Liver (tissue), 3 donors: ENCODE data around the gene ST3GAL4.

Experiments
- EGR1 ChIP-seq, 2 donors: IDR thresholded peaks; 2 replicates each; pipeline ENCODE4 v1.6.1; 2016 to 2018; ENCODE audit warnings: antibody characterized with exemption in 2 of 2, low read depth in 2 of 2
- FOXA1 ChIP-seq: IDR thresholded peaks from 2 replicates; pipeline ENCODE4 v1.6.1; 2016; ENCODE audit warnings: antibody characterized with exemption
- GABPA ChIP-seq, 2 donors: IDR thresholded peaks in 1 of 2; conservative IDR thresholded peaks in 1 of 2; 2 replicates each; pipeline ENCODE4 v1.6.1; 2016; ENCODE audit warnings: antibody characterized with exemption in 2 of 2, mild to moderate bottlenecking in 1 of 2, moderate library complexity in 1 of 2
- JUND ChIP-seq, 2 donors: IDR thresholded peaks; 2 replicates each; pipeline ENCODE4 v1.6.1; 2016; ENCODE audit warnings: antibody characterized with exemption in 2 of 2
- RAD21 ChIP-seq, 2 donors: IDR thresholded peaks; 2 replicates each; pipeline ENCODE4 v1.6.1; 2016; ENCODE audit warnings: antibody characterized with exemption in 2 of 2, mild to moderate bottlenecking in 2 of 2
- SP1 ChIP-seq: IDR thresholded peaks from 2 replicates; pipeline ENCODE4 v1.6.1; 2018; ENCODE audit warnings: antibody characterized with exemption, mild to moderate bottlenecking
- YY1 ChIP-seq: IDR thresholded peaks from 2 replicates; pipeline ENCODE4 v1.6.1; 2016; ENCODE audit warnings: antibody characterized with exemption, mild to moderate bottlenecking
- TF ChIP-seq, protein P1 (sequence below): fragments of 150-350 bp; IDR thresholded peaks from 2 replicates; pipeline ENCODE4 v1.5.1; 2017; ENCODE audit warnings: improper control_type of control experiment, low read depth, low read length; ENCODE audit not compliant: missing input control
- TF ChIP-seq, protein P2 (sequence below): IDR thresholded peaks from 2 replicates; pipeline ENCODE4 v1.6.1; 2016; ENCODE audit warnings: antibody characterized with exemption
- TF ChIP-seq, protein P3 (sequence below): IDR thresholded peaks from 2 replicates; pipeline ENCODE4 v1.6.1; 2016; ENCODE audit warnings: antibody characterized with exemption, mild to moderate bottlenecking
- TF ChIP-seq, protein P4 (sequence below): IDR thresholded peaks from 2 replicates; pipeline ENCODE4 v1.6.1; 2016; ENCODE audit warnings: antibody characterized with exemption
- donor health status: healthy.
- donor health status: healthy.

DNA sequence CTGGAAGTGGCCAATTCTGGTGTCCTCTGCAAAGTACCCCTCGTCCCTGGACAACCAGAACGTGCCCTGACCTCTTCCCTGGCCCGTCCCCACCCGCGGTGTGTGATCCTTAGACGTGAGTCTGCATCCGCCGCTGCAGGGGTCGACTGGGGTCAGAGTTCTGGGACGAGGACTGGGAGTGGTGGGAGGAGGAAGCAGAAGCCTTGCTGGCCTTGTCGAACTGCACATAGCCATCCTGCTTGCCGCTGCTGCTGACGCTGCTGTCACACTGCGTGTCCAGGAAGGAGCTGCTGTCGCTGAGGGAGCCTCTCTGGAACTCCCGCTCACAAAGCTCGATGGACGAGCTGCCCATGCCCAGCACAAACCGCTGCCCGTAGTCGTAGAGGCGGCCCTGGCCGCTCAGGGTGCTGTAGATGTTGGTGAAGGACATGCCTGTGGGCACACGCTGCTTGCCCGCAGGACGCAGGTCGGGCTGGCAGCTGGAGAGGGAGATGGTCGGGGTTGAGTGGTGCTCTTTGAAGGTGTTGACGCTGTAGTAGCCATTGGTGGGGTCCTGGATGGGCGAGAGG, 69.1 kb downstream of the ST3GAL4 start:
- TF ChIP-seq, protein P1, sequence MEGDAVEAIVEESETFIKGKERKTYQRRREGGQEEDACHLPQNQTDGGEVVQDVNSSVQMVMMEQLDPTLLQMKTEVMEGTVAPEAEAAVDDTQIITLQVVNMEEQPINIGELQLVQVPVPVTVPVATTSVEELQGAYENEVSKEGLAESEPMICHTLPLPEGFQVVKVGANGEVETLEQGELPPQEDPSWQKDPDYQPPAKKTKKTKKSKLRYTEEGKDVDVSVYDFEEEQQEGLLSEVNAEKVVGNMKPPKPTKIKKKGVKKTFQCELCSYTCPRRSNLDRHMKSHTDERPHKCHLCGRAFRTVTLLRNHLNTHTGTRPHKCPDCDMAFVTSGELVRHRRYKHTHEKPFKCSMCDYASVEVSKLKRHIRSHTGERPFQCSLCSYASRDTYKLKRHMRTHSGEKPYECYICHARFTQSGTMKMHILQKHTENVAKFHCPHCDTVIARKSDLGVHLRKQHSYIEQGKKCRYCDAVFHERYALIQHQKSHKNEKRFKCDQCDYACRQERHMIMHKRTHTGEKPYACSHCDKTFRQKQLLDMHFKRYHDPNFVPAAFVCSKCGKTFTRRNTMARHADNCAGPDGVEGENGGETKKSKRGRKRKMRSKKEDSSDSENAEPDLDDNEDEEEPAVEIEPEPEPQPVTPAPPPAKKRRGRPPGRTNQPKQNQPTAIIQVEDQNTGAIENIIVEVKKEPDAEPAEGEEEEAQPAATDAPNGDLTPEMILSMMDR = no peak
- TF ChIP-seq, protein P2, sequence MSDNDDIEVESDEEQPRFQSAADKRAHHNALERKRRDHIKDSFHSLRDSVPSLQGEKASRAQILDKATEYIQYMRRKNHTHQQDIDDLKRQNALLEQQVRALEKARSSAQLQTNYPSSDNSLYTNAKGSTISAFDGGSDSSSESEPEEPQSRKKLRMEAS = no peak
- TF ChIP-seq, protein P3, sequence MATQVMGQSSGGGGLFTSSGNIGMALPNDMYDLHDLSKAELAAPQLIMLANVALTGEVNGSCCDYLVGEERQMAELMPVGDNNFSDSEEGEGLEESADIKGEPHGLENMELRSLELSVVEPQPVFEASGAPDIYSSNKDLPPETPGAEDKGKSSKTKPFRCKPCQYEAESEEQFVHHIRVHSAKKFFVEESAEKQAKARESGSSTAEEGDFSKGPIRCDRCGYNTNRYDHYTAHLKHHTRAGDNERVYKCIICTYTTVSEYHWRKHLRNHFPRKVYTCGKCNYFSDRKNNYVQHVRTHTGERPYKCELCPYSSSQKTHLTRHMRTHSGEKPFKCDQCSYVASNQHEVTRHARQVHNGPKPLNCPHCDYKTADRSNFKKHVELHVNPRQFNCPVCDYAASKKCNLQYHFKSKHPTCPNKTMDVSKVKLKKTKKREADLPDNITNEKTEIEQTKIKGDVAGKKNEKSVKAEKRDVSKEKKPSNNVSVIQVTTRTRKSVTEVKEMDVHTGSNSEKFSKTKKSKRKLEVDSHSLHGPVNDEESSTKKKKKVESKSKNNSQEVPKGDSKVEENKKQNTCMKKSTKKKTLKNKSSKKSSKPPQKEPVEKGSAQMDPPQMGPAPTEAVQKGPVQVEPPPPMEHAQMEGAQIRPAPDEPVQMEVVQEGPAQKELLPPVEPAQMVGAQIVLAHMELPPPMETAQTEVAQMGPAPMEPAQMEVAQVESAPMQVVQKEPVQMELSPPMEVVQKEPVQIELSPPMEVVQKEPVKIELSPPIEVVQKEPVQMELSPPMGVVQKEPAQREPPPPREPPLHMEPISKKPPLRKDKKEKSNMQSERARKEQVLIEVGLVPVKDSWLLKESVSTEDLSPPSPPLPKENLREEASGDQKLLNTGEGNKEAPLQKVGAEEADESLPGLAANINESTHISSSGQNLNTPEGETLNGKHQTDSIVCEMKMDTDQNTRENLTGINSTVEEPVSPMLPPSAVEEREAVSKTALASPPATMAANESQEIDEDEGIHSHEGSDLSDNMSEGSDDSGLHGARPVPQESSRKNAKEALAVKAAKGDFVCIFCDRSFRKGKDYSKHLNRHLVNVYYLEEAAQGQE = no peak
- no peak for TF ChIP-seq GABPA (IDR thresholded peaks at IDR 0.05 in 1 of 2, conservative IDR thresholded peaks at IDR 0.05 in 1 of 2)
- peak; percentile 42 for TF ChIP-seq SP1
- TF ChIP-seq, protein P4, sequence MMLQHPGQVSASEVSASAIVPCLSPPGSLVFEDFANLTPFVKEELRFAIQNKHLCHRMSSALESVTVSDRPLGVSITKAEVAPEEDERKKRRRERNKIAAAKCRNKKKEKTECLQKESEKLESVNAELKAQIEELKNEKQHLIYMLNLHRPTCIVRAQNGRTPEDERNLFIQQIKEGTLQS = no peak
- TF ChIP-seq EGR1 (IDR thresholded peaks at IDR 0.05; ENCODE audit: low read depth in 2 of 2) = no peak
- TF ChIP-seq YY1 = no peak
- TF ChIP-seq RAD21 (IDR thresholded peaks at IDR 0.05) = peak in 1 of 2 donors; percentile 36
- no peak for TF ChIP-seq FOXA1
- TF ChIP-seq JUND (IDR thresholded peaks at IDR 0.05) = no peak
